Activated T-cell treated with anti-CD3 and anti-CD28 coated beads for 48 hours (primary cell): ENCODE measurements around the gene SLC8A2.
A peak's percentile ranks its signal among the peaks of the same experiment; 100 is the strongest.

Experiments used
- DNase-seq: peaks from one replicate; pipeline ENCODE4 v3.0.0-alpha.2; 2020; ENCODE audit warnings: low read depth

SLC8A2 gene

GRCh38 chr19:47471733-47472457 lies at the start of gene SLC8A2:
Gene SLC8A2, minus strand, starts transcription at chr19:47471893. Its CDS starts 5,490 bp downstream, at chr19:47466403.
- peak; percentile 39 for DNase-seq

- DNase-seq = no peak
Observed at GRCh38 chr19:47520839-47521238, 49.1 kb upstream of the SLC8A2 start.

- DNase-seq = no peak
Observed at GRCh38 chr19:47520343-47520806, 48.7 kb upstream of the SLC8A2 start.

GRCh38 chr19:47518854-47519253 lies 47.2 kb upstream of the SLC8A2 start:
- no peak for DNase-seq

- peak; percentile 47 for DNase-seq
Observed at GRCh38 chr19:47518139-47518538, 46.4 kb upstream of the SLC8A2 start.

- DNase-seq = peak; percentile 100
Observed at GRCh38 chr19:47514869-47515588, 43.3 kb upstream of the SLC8A2 start, which contains the start of gene NAPA. Gene NAPA, minus strand, starts transcription at chr19:47515063. Its CDS starts 123 bp downstream, at chr19:47514940.

- DNase-seq = no peak
Observed at GRCh38 chr19:47514151-47514868, 42.6 kb upstream of the SLC8A2 start.

GRCh38 chr19:47512948-47513319 lies 41.2 kb upstream of the SLC8A2 start:
- no peak for DNase-seq

GRCh38 chr19:47512183-47512947 lies 40.7 kb upstream of the SLC8A2 start:
- DNase-seq = no peak

GRCh38 chr19:47511681-47512080 lies 40.0 kb upstream of the SLC8A2 start:
- no peak for DNase-seq

GRCh38 chr19:47511128-47511517 lies 39.4 kb upstream of the SLC8A2 start:
- DNase-seq = no peak

GRCh38 chr19:47510516-47511127 lies 38.9 kb upstream of the SLC8A2 start:
- no peak for DNase-seq

- DNase-seq = no peak
Observed at GRCh38 chr19:47509973-47510372, 38.3 kb upstream of the SLC8A2 start.

- DNase-seq = no peak
Observed at GRCh38 chr19:47509170-47509847, 37.6 kb upstream of the SLC8A2 start.

- no peak for DNase-seq
Observed at GRCh38 chr19:47508721-47509120, 37.0 kb upstream of the SLC8A2 start.

- no peak for DNase-seq
Observed at GRCh38 chr19:47507924-47508553, 36.3 kb upstream of the SLC8A2 start.

- DNase-seq = no peak
Observed at GRCh38 chr19:47507012-47507411, 35.3 kb upstream of the SLC8A2 start.

- no peak for DNase-seq
Observed at GRCh38 chr19:47506459-47506858, 34.8 kb upstream of the SLC8A2 start.

- DNase-seq = no peak
Observed at GRCh38 chr19:47505506-47505905, 33.8 kb upstream of the SLC8A2 start.

- DNase-seq = no peak
Observed at GRCh38 chr19:47503826-47504150, 32.1 kb upstream of the SLC8A2 start.
